Epithelial cell of proximal tubule (primary cell): ENCODE measurements around the gene BMPER. TPM values are rescaled to one million over a fixed set of nuclear protein-coding genes. Genes with fewer than 3 reads are reported as not detected.

Experiments used
- DNase-seq: peaks from one replicate; pipeline ENCODE4 v3.0.0-alpha.2; 2011; ENCODE audit warnings: low read depth
- H3K4me3 ChIP-seq: 2 replicates; pipeline ENCODE4 v1.5.1; 2011; ENCODE audit warnings: low read depth, mild to moderate bottlenecking, low read length
- CTCF ChIP-seq: conservative IDR thresholded peaks from 2 replicates; pipeline ENCODE4 v1.5.1; 2012; ENCODE audit warnings: low read depth, mild to moderate bottlenecking, low read length
- total RNA-seq: library from RNA; depleted of rRNA; stranded (reverse); fragments of >200 nt; gene quantifications from 2 replicates; pipeline ENCODE4 v1.2.3, GENCODE V29; 2015

The BMPER gene
- total RNA-seq, 1 donor from 2014 or later, result 0.29 TPM

DNA sequence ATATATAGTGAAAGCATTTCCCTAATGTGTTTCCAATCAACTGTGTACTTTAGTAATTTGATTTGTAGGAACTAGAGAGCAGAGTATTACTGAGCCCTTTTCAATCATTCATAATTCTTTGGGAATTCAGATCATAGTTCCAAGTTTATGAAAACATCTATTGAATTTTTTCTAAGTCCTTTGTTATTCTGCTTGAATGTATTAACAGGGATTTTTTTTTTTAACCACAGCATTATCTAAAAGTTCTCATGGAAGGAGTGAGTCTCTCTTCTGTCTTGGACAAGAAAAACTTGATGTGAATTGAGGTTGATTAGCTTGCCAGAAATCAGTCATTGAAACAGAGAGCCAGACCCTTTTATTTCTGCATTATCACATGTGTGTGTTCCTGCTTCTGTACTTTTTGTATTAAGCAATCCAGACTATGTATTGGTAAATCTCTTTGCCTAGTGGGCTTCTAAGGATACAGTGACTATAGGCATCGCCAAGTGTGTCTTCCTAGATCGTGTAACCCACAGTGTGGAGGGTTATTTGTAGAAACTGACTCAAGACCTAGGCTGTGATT lies 59.9 kb downstream of the BMPER start:
- H3K4me3 ChIP-seq, result peak overlapping the region; percentile 14
- TF ChIP-seq CTCF, result no peak
- peak; percentile 20 for DNase-seq

GRCh38 chr7:33968591-33968990 lies 63.3 kb downstream of the BMPER start:
- DNase-seq, result no peak
- H3K4me3 ChIP-seq, result no peak overlapping the region
- no peak for TF ChIP-seq CTCF

DNA sequence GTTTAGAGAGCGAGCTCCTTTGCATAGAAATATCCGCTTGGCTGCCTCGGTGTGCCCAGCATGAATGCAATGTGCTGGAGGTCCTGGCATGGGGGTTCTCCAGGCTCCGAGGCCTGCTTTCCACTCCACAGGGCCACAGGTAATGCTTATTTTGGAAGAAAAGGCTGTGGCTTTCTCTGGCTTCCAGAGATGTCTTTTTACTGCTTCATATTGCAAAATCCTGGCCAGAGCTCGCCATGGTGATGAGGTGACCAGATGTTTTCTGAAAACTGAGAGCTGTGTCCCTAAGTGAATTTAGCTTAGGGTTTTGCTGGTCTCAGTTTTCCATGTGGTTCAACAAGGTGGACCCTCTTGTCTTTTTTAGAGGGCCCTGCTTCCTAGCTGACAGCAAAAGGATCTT lies 65.2 kb downstream of the BMPER start:
- no peak for TF ChIP-seq CTCF
- H3K4me3 ChIP-seq, result no peak overlapping the region
- DNase-seq, result no peak

- H3K4me3 ChIP-seq, result no peak overlapping the region
- TF ChIP-seq CTCF, result no peak
- DNase-seq, result no peak
Measured at GRCh38 chr7:33971106-33971505, 65.8 kb downstream of the BMPER start.

DNA sequence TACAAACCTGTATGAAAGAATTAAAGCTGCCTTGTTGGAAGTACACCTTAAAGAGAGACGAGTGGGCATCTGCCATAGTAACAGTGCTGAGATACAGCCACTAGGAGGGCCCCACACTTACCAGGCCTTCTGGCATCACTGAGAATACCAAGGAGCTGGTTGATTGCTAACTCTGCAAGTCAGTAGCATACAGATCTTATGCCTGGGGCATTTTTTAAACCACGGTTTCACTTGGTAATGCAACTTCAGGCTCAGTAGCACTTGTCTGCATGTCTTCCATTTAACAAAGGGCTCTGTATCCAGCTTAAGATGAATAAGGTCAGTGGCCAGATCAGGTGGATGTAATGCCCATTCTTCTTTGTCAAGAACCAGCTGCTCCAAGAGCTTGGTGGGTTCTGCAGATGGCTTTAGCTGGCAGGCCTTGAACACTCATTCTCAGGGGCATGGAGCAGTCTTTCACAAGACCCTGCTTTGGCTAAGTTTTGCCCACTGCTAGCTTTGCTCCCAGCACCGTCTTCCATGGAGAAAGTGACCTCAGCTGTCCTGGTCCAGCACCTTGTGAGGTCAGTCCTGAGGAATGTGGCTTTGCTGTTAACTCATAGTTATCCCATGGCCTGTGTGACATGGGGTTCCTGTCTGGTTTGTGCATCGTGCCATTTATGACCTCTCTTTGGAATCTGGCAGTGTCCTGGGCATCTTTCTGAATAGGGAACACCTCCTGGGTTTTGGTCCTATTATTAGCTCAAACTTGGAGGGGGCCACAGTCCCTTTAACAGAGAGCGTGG lies 68.1 kb downstream of the BMPER start:
- H3K4me3 ChIP-seq, result no peak overlapping the region
- no peak for DNase-seq
- no peak for TF ChIP-seq CTCF

DNA sequence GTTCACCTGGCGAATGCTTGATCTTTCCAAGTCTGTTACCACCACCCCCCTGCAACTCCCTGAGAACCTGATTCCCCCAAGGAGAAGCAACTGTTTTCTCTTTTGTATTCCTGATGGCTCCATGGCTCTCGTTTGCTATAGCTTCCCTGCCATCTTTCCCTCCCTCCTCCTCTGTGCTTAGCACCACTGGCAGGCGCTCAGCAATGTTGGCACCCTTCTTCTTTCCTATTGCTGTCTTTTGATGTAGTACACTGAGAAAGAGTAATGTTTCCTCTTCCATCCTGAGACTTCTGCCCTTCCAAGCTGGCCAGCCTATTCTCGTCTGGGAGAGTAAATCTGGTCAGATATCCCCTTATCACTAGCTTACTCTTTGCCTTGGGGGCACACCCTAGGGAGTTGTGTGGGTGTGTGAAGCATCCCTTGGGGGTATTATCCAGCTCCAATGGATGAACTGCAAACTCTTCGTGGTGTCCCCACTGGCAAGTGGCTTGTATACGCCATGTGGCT lies 74.0 kb downstream of the BMPER start:
- DNase-seq, result no peak

More for the DNA sequence above, 74.0 kb downstream of the BMPER start:
- no peak overlapping the region for H3K4me3 ChIP-seq
- no peak for TF ChIP-seq CTCF
